Erythroblast (primary cell): ENCODE measurements around the gene PTPRT.

ENCODE experiments used
- GATA1 ChIP-seq: IDR thresholded peaks from 2 replicates; pipeline ENCODE4 v1.6.1; 2011; ENCODE audit warnings: low read depth, mild to moderate bottlenecking, control low read depth, low read length, moderate library complexity
- POLR2A ChIP-seq: IDR thresholded peaks from 2 replicates; pipeline ENCODE4 v1.6.1; 2011; ENCODE audit warnings: mild to moderate bottlenecking, low read length

GRCh38 chr20:43171930-43172329, 17.8 kb downstream of the PTPRT start:
- TF ChIP-seq POLR2A (no peak), GATA1 (no peak)
